ENCODE measurements around the gene BTF3.

BTF3 gene

DNA sequence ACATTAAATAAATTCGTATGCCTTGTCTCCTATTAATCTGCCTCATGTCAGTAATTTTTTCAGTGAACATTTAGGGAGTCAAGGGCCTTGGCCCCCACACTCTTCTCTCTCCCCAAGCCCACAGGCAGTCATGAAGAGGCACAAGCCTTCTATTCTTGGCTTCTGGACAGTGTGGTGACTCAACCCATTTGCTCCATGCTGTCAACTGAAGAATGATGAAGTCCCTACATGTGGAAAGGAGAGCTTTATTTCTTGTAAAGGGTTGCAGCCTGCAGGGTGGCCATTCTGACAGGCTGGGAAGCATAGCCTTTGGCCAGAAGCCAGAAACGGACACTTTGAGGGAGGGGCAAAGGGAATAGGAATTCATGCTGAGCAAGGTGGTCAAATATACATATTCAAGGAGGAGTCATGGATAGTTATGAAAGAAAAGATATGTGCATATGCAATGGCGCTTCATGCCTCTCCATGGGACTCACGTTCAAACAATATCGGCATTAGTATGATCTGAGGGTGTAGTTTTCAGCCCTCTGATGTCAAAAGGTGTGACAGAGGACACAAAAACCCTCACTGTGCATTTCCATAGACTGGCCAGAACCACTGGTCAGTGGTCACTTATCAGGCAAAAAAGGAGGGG is 35.9 kb downstream of the BTF3 start:
- Histone ChIP-seq H4K91ac (ENCODE audit: low read depth, low read length) (no peak overlapping the region), H3K79me1 (ENCODE audit: low read length) (no peaks in the 10 kb centered on the region), H3K4ac (ENCODE audit: low read depth, low read length) (no peak overlapping the region), H2AK5ac (ENCODE audit: low read length) (no peak overlapping the region), H4K8ac (ENCODE audit: low read depth, low read length) (no peak overlapping the region), H2BK120ac (ENCODE audit: insufficient read depth, low read length, poor library complexity) (no peak overlapping the region), H3K79me2 (ENCODE audit: control insufficient read depth, insufficient read depth, low read length, poor library complexity) (no peaks in the 10 kb centered on the region), H3K27ac (ENCODE audit: low read depth, low read length) (no peak overlapping the region), H3K27me3 (ENCODE audit: insufficient read depth, low read length) (no peaks in the 10 kb centered on the region), H3K9me3 (ENCODE audit: insufficient read depth, low read depth, low read length) (no peaks in the 10 kb centered on the region), H3K4me1 (ENCODE audit: control insufficient read depth in 1 of 2, insufficient read depth in 2 of 2, low read length in 2 of 2) (no peaks in the 10 kb centered on the region), H3K18ac (ENCODE audit: low read length) (no peak overlapping the region), H3K4me2 (ENCODE audit: low read length) (no peak overlapping the region), H2AFZ (ENCODE audit: insufficient read depth, low read length, poor library complexity) (no peak overlapping the region), H3K23ac (ENCODE audit: low read length) (no peak overlapping the region), H3K36me3 (ENCODE audit: control insufficient read depth in 1 of 2, insufficient read depth in 2 of 2, low read length in 2 of 2) (no peaks in the 10 kb centered on the region), H3K9ac (ENCODE audit: low read length) (no peak overlapping the region), H2BK5ac (ENCODE audit: low read depth, low read length, poor library complexity) (no peak overlapping the region), H2BK12ac (ENCODE audit: low read length) (no peak overlapping the region), H4K12ac (ENCODE audit: low read depth, low read length) (no peak overlapping the region), H3K4me3 (ENCODE audit: low read depth, low read length) (no peak overlapping the region), H3K14ac (ENCODE audit: low read length) (no peak overlapping the region)
- no CpG with 5 or more reads among the region's 5 CpGs for WGBS (ENCODE audit: extremely low coverage, insufficient coverage, insufficient read length)
- no peak for DNase-seq

DNA sequence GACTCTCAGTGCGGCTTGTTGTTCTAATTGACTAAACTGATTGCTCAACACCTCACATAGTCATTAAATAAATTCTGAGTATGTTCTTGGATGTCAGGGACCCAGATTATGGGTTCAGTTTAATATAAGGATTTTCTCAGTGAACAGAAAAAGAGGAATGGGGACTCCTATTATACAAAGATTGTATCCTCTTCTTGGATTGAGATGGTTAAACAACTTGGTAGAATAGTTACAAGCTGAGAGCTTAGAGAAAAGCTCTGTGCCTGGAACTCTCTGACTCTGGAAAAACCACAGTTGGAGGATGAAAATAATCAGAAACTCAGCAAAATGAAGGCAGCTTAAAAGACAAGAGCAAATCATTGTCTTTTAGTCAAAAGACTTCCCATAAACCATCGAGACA is 36.7 kb downstream of the BTF3 start:
- Histone ChIP-seq H3K4me2 (ENCODE audit: low read length) (no peak overlapping the region), H2AFZ (ENCODE audit: insufficient read depth, low read length, poor library complexity) (no peak overlapping the region), H3K27ac (ENCODE audit: low read depth, low read length) (no peak overlapping the region), H3K14ac (ENCODE audit: low read length) (no peak overlapping the region), H2BK120ac (ENCODE audit: insufficient read depth, low read length, poor library complexity) (no peak overlapping the region), H2BK5ac (ENCODE audit: low read depth, low read length, poor library complexity) (no peak overlapping the region), H3K9ac (ENCODE audit: low read length) (no peak overlapping the region), H4K91ac (ENCODE audit: low read depth, low read length) (no peak overlapping the region), H3K79me1 (ENCODE audit: low read length) (no peaks in the 10 kb centered on the region), H4K8ac (ENCODE audit: low read depth, low read length) (no peak overlapping the region), H3K27me3 (ENCODE audit: insufficient read depth, low read length) (no peaks in the 10 kb centered on the region), H3K79me2 (ENCODE audit: control insufficient read depth, insufficient read depth, low read length, poor library complexity) (no peaks in the 10 kb centered on the region), H2BK12ac (ENCODE audit: low read length) (no peak overlapping the region), H3K18ac (ENCODE audit: low read length) (no peak overlapping the region), H3K4me3 (ENCODE audit: low read depth, low read length) (no peak overlapping the region), H3K36me3 (ENCODE audit: control insufficient read depth in 1 of 2, insufficient read depth in 2 of 2, low read length in 2 of 2) (no peaks in the 10 kb centered on the region), H3K9me3 (ENCODE audit: insufficient read depth, low read depth, low read length) (no peaks in the 10 kb centered on the region), H3K4me1 (ENCODE audit: control insufficient read depth in 1 of 2, insufficient read depth in 2 of 2, low read length in 2 of 2) (no peaks in the 10 kb centered on the region), H3K4ac (ENCODE audit: low read depth, low read length) (no peak overlapping the region), H4K12ac (ENCODE audit: low read depth, low read length) (no peak overlapping the region), H3K23ac (ENCODE audit: low read length) (no peak overlapping the region), H2AK5ac (ENCODE audit: low read length) (no peak overlapping the region)
- no peak for DNase-seq
- no CpG with 5 or more reads among the region's 2 CpGs for WGBS (ENCODE audit: extremely low coverage, insufficient coverage, insufficient read length)

DNA sequence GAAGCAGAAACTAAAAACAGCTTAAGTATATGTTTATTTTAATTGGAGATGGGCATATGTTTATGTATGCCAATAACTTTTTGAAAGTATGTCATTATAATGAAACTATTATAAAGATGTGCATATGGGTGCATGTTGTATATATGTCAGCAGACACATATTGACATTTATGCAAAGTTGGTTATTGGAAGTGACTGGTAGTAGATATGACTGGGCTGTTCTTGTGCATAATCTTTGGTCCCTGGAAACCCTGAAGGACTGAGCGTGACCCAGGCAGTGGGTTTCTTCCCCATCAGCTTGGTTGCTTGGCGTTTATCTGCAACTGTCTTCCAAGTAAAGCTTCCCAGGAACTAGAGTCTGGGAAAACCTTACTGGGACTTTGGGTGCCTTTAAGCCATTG is 41.5 kb downstream of the BTF3 start:
- Histone ChIP-seq H2BK120ac (ENCODE audit: insufficient read depth, low read length, poor library complexity) (no peak overlapping the region), H4K8ac (ENCODE audit: low read depth, low read length) (no peak overlapping the region), H3K36me3 (ENCODE audit: control insufficient read depth in 1 of 2, insufficient read depth in 2 of 2, low read length in 2 of 2) (no peaks in the 10 kb centered on the region), H4K12ac (ENCODE audit: low read depth, low read length) (no peak overlapping the region), H2BK5ac (ENCODE audit: low read depth, low read length, poor library complexity) (no peak overlapping the region), H3K27ac (ENCODE audit: low read depth, low read length) (no peak overlapping the region), H4K91ac (ENCODE audit: low read depth, low read length) (no peak overlapping the region), H3K79me1 (ENCODE audit: low read length) (no peaks in the 10 kb centered on the region), H3K23ac (ENCODE audit: low read length) (no peak overlapping the region), H3K4me2 (ENCODE audit: low read length) (no peak overlapping the region), H3K18ac (ENCODE audit: low read length) (no peak overlapping the region), H2BK12ac (ENCODE audit: low read length) (no peak overlapping the region), H3K4me1 (ENCODE audit: control insufficient read depth in 1 of 2, insufficient read depth in 2 of 2, low read length in 2 of 2) (no peaks in the 10 kb centered on the region), H3K27me3 (ENCODE audit: insufficient read depth, low read length) (no peaks in the 10 kb centered on the region), H3K4me3 (ENCODE audit: low read depth, low read length) (no peak overlapping the region), H3K9me3 (ENCODE audit: insufficient read depth, low read depth, low read length) (no peaks in the 10 kb centered on the region), H2AFZ (ENCODE audit: insufficient read depth, low read length, poor library complexity) (no peak overlapping the region), H2AK5ac (ENCODE audit: low read length) (no peak overlapping the region), H3K9ac (ENCODE audit: low read length) (no peak overlapping the region), H3K4ac (ENCODE audit: low read depth, low read length) (no peak overlapping the region), H3K14ac (ENCODE audit: low read length) (no peak overlapping the region), H3K79me2 (ENCODE audit: control insufficient read depth, insufficient read depth, low read length, poor library complexity) (no peaks in the 10 kb centered on the region)
- no peak for DNase-seq
- WGBS (ENCODE audit: extremely low coverage, insufficient coverage, insufficient read length) = no CpG with 5 or more reads among the region's 2 CpGs

DNA sequence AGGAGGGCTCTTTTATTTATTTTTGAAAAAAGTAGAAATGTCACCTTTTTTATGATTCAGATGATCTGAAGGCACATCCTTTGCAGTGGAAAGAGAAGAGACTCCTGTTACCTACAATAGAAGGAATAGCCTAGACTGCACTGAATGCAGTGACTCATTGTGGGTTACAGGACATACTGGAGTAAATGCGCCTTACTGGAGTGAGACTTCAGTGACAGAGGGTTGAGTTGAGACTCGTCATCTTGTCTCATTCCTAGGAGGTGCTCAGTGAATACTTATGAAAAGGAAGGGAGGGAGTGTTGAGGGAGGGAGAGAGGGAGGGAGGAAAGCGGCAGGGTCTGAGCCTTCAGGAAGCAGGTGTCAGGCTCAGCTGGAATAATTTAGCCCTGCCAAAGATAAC is 42.0 kb downstream of the BTF3 start:
- Histone ChIP-seq H3K9ac (ENCODE audit: low read length) (no peak overlapping the region), H2AK5ac (ENCODE audit: low read length) (no peak overlapping the region), H3K23ac (ENCODE audit: low read length) (no peak overlapping the region), H4K12ac (ENCODE audit: low read depth, low read length) (no peak overlapping the region), H2BK5ac (ENCODE audit: low read depth, low read length, poor library complexity) (no peak overlapping the region), H3K14ac (ENCODE audit: low read length) (no peak overlapping the region), H2BK120ac (ENCODE audit: insufficient read depth, low read length, poor library complexity) (no peak overlapping the region), H3K18ac (ENCODE audit: low read length) (no peak overlapping the region), H2BK12ac (ENCODE audit: low read length) (no peak overlapping the region), H4K8ac (ENCODE audit: low read depth, low read length) (no peak overlapping the region), H3K4me3 (ENCODE audit: low read depth, low read length) (no peak overlapping the region), H3K9me3 (ENCODE audit: insufficient read depth, low read depth, low read length) (no peaks in the 10 kb centered on the region), H3K79me1 (ENCODE audit: low read length) (no peaks in the 10 kb centered on the region), H3K4me1 (ENCODE audit: control insufficient read depth in 1 of 2, insufficient read depth in 2 of 2, low read length in 2 of 2) (no peaks in the 10 kb centered on the region), H3K4ac (ENCODE audit: low read depth, low read length) (no peak overlapping the region), H4K91ac (ENCODE audit: low read depth, low read length) (no peak overlapping the region), H3K36me3 (ENCODE audit: control insufficient read depth in 1 of 2, insufficient read depth in 2 of 2, low read length in 2 of 2) (no peaks in the 10 kb centered on the region), H3K79me2 (ENCODE audit: control insufficient read depth, insufficient read depth, low read length, poor library complexity) (no peaks in the 10 kb centered on the region), H3K4me2 (ENCODE audit: low read length) (no peak overlapping the region), H3K27ac (ENCODE audit: low read depth, low read length) (no peak overlapping the region), H2AFZ (ENCODE audit: insufficient read depth, low read length, poor library complexity) (no peak overlapping the region), H3K27me3 (ENCODE audit: insufficient read depth, low read length) (no peaks in the 10 kb centered on the region)
- WGBS (ENCODE audit: extremely low coverage, insufficient coverage, insufficient read length) = no CpG with 5 or more reads among the region's 3 CpGs
- DNase-seq = no peak

All from trophoblast cell (in vitro differentiated cells and primary cell).